Astrocyte of the spinal cord (primary cell): Measurements from ENCODE around the gene OBP2A.

Experiments used
- DNase-seq: peaks from one replicate; pipeline ENCODE4 v3.0.0; 2011; ENCODE audit warnings: low read depth, low spot score
- H3K4me3 ChIP-seq: 2 replicates; pipeline ENCODE4 v1.5.1; 2011; ENCODE audit warnings: low read depth, mild to moderate bottlenecking, low read length, moderate library complexity
- CTCF ChIP-seq: IDR thresholded peaks from 2 replicates; pipeline ENCODE4 v1.5.1; 2012; ENCODE audit warnings: low read depth, mild to moderate bottlenecking, low read length, inconsistent platforms
- in situ Hi-C: cut with HindIII; loops from 2 replicates; pipeline ENCODE4 v1.10.0; 2017; ENCODE audit warnings: low sequenced_read_pairs

The OBP2A gene

GRCh38 chr9:135502168-135502872 lies 43.6 kb upstream of the OBP2A start:
- no peak overlapping the region for H3K4me3 ChIP-seq
- DNase-seq: no peak
- in situ Hi-C loops: no loop called here
- no peak for TF ChIP-seq CTCF

- no peak for DNase-seq
- no peak for TF ChIP-seq CTCF
- no peak overlapping the region for H3K4me3 ChIP-seq
- in situ Hi-C loops: no loop called here
Observed at GRCh38 chr9:135502873-135503321, 43.0 kb upstream of the OBP2A start.

- DNase-seq: no peak
- no peak overlapping the region for H3K4me3 ChIP-seq
- no peak for TF ChIP-seq CTCF
- in situ Hi-C loops: no loop called here
Observed at GRCh38 chr9:135503371-135504261, 42.3 kb upstream of the OBP2A start.

- peak; percentile 84 for TF ChIP-seq CTCF
- DNase-seq: peak; percentile 35
- in situ Hi-C loops: no loop called here
- no peak overlapping the region for H3K4me3 ChIP-seq
Observed at GRCh38 chr9:135504262-135505243, 41.4 kb upstream of the OBP2A start.

GRCh38 chr9:135505406-135506187 lies 40.3 kb upstream of the OBP2A start:
- no peak overlapping the region for H3K4me3 ChIP-seq
- no peak for DNase-seq
- in situ Hi-C loops: no loop called here
- TF ChIP-seq CTCF: no peak
